H1 (cell line): ENCODE results near the gene HTR4.

Source experiments
- EZH2 ChIP-seq: fragments of 200-600 bp; sonication (generic); IDR thresholded peaks from 2 replicates; pipeline ENCODE4 v1.7.1; 2012; ENCODE audit warnings: low read depth, mild to moderate bottlenecking, moderate library complexity, low read length, inconsistent platforms; ENCODE audit not compliant: severe bottlenecking
- MAX ChIP-seq: IDR thresholded peaks from 2 replicates; pipeline ENCODE4 v1.6.1; 2012; ENCODE audit warnings: inconsistent platforms
- POLR2A ChIP-seq, 2 experiments: IDR thresholded peaks; 1 replicate in 1 of 2; 2 replicates in 1 of 2; pipeline ENCODE4 v1.6.1; 2011; ENCODE audit warnings: low read depth in 2 of 2, low read length in 2 of 2, mild to moderate bottlenecking in 2 of 2; ENCODE audit errors: control extremely low read depth in 1 of 2
- TF ChIP-seq, protein P1 (sequence below), 3 experiments: IDR thresholded peaks; 1 replicate in 2 of 3; 2 replicates in 1 of 3; pipeline versions ENCODE4 v1.5.1 to v1.6.1; 2011; ENCODE audit warnings: low read length in 3 of 3, mild to moderate bottlenecking in 3 of 3, inconsistent platforms in 2 of 3, low read depth in 1 of 3, moderate library complexity in 1 of 3; ENCODE audit not compliant: insufficient read depth in 1 of 3; ENCODE audit errors: control extremely low read depth in 1 of 3

GRCh38 chr5:148459669-148460068, 194.7 kb downstream of the HTR4 start:
- TF ChIP-seq, protein P1, sequence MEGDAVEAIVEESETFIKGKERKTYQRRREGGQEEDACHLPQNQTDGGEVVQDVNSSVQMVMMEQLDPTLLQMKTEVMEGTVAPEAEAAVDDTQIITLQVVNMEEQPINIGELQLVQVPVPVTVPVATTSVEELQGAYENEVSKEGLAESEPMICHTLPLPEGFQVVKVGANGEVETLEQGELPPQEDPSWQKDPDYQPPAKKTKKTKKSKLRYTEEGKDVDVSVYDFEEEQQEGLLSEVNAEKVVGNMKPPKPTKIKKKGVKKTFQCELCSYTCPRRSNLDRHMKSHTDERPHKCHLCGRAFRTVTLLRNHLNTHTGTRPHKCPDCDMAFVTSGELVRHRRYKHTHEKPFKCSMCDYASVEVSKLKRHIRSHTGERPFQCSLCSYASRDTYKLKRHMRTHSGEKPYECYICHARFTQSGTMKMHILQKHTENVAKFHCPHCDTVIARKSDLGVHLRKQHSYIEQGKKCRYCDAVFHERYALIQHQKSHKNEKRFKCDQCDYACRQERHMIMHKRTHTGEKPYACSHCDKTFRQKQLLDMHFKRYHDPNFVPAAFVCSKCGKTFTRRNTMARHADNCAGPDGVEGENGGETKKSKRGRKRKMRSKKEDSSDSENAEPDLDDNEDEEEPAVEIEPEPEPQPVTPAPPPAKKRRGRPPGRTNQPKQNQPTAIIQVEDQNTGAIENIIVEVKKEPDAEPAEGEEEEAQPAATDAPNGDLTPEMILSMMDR (IDR thresholded peaks at IDR 0.05; ENCODE audit: control extremely low read depth in 1 of 3, insufficient read depth in 1 of 3, low read depth in 1 of 3, low read length in 3 of 3), result no peak
- no peak for TF ChIP-seq MAX
- TF ChIP-seq EZH2, result no peak
- TF ChIP-seq POLR2A (IDR thresholded peaks at IDR 0.05; ENCODE audit: control extremely low read depth in 1 of 2, low read depth in 2 of 2, low read length in 2 of 2), result no peak
